ENCODE measurements around the gene ZNF169.
"Not testable (repeated sequence)": the region's sequence is repeated elsewhere in the genome, so short reads cannot be mapped to it uniquely, and the experiment has no call there.

ZNF169 gene

DNA sequence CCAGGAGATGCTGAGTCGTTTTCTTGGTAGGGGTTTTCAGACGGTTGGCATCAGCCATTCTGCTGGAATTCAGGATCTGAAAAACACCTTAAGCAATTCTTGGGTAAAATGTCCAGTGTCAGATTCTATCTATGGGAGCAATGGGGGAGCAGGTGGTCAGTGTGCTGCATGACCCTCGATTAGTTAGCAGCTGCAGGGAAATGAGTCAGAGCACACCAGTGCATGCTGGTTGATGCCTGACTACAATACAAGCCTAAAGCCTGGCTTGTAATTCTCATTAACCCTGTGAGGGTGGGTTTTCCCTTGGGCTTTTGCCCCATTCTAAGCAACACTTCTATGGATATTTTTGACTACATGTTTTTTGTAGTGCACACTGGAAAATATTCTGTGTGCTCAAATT, 89.7 kb downstream of the ZNF169 start:
- not testable (repeated sequence) for DNase-seq (ENCODE audit: low read depth)

Measured in activated T-helper 9 cell treated with anti-CD3 and anti-CD28 coated beads, Interleukin-2, amount 50 U/mL, for 16 hours (primary cell).